GM12873 (cell line): Measurements from ENCODE around the gene DOCK4.

Experiments
- CTCF ChIP-seq: IDR thresholded peaks from 2 replicates; pipeline ENCODE4 v1.5.1; 2012; ENCODE audit warnings: low read depth, mild to moderate bottlenecking, moderate library complexity, low read length, control low read depth; ENCODE audit not compliant: insufficient read depth; ENCODE audit errors: missing control alignments

DOCK4 gene

DNA sequence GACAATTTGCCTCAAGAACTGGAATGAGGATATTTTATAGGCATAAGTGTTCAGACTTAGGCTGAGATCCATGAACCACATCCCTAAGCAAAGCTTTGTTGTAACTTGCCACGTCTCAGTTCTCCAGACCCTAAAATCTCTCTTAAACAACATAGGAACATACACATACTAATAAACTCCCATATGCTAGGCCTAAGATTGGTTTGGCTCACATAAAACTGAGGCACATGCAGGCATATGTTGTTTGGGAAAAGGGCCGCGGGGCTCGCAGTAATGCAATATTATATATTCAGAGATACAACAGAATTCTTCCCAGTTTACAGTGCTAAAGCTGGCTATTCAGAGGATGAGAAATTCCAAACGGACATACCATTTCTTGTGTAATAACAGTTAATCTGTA lies 61.0 kb downstream of the DOCK4 start:
- no peak for TF ChIP-seq CTCF

GRCh38 chr7:112144284-112145059 lies 61.7 kb downstream of the DOCK4 start:
- TF ChIP-seq CTCF, result no peak

DNA sequence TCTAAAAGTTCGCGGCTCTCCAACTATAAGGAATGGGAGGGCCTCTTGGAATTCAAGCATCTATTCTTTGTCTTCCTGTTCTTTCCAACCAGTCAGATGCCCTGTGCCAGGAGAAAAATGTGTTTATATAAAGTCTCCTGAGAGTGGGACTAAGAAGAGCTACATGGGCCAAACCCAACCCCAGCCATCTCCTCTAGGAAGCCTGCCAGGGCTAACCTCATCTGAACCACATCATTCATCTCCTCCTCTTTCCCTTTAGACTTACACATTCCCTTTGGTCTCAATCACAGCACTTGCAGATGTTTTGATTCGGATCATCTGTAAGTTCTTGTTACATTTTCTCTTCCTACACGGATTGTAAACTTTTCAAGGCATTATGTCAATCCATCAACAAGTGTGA lies 62.6 kb downstream of the DOCK4 start:
- no peak for TF ChIP-seq CTCF

DNA sequence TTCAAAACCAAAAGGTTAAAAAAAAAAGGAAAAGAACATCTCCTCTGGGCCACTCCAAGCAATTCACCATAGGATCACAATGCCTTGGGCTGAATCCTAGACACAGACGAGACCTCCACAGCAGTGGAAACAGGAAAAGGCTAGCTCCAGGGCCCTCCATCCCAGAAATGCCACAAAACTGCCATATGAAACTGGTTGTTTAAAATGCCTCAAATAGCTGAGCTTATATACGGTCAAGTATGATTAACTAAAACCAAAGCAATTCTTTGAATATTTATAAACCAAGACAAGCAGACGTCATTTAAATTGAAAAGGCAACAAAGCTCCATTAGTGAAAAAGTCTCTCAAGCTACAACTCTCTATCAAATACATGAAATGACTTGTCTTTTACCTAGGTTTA lies 63.1 kb downstream of the DOCK4 start:
- TF ChIP-seq CTCF, result no peak

DNA sequence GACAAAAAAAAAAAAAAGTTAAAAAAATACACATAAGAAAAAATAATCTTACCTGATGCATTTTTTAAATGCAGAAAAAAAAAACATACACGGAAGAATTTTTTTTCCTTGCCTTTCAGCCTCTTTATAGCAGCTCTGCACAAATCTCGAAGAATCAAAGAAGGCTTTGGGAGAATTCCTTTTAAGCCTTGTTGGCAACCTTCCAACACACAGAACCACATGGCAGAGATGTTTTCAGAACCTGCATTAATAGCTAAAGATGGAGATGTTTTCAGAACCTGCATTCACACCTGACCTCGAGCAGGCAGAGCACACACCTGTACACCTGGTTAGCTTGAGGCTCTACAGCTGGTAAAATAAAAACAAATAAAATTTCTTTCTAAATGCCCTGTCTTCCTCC lies 65.6 kb downstream of the DOCK4 start:
- TF ChIP-seq CTCF, result no peak

GRCh38 chr7:112138938-112139337 lies 67.3 kb downstream of the DOCK4 start:
- no peak for TF ChIP-seq CTCF

DNA sequence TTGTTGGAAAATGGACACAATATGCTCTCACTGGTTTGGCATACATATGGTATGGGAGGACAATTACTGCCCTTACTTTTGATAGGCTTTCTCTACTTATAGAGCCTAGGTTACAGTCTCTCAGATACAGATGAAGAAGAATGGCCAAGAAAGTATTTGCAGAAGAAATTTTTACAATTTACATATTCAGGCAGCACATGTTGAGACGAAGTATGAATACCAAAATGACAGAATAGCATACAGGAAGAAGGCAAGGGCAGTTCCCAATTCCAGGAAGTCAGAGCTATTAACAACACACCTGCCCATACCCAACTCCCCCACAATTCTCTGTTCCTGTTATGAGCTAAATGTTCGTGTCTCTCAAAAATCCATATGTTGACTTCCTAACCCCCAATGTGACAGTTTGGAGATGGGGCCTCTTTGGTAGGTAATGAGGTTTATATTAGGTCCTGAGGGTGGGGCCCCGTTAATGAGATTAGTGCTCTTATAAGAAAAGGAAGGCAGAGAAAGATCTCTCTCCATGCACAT lies 67.8 kb downstream of the DOCK4 start:
- TF ChIP-seq CTCF, result no peak
